ENCODE results near the gene JARID2.

The JARID2 gene
- 91.8 to 101 reads per million in 2 donors for total RNA-seq

GRCh38 chr6:15245361-15246216 lies at the start of gene JARID2:
Gene JARID2, plus strand, starts transcription at chr6:15246069. Its CDS starts 471 bp downstream, at chr6:15246540.
- DNase-seq, result peak; percentile 71

- DNase-seq, result no peak
Observed at GRCh38 chr6:15200087-15200486, 45.8 kb upstream of the JARID2 start.

- no peak for DNase-seq
Observed at GRCh38 chr6:15205321-15205720, 40.5 kb upstream of the JARID2 start.

GRCh38 chr6:15206887-15207286 lies 39.0 kb upstream of the JARID2 start:
- no peak for DNase-seq

- no peak for DNase-seq
Observed at GRCh38 chr6:15207923-15208322, 37.9 kb upstream of the JARID2 start.

- no peak for DNase-seq
Observed at GRCh38 chr6:15213838-15214400, 31.9 kb upstream of the JARID2 start.

GRCh38 chr6:15218401-15218800 lies 27.5 kb upstream of the JARID2 start:
- no peak for DNase-seq

GRCh38 chr6:15220062-15220461 lies 25.8 kb upstream of the JARID2 start:
- no peak for DNase-seq

- no peak for DNase-seq
Observed at GRCh38 chr6:15227827-15228318, 18.0 kb upstream of the JARID2 start.

GRCh38 chr6:15230827-15231226 lies 15.0 kb upstream of the JARID2 start:
- no peak for DNase-seq

- no peak for DNase-seq
Observed at GRCh38 chr6:15232836-15233510, 12.9 kb upstream of the JARID2 start.

- DNase-seq, result no peak
Observed at GRCh38 chr6:15234068-15234758, 11.7 kb upstream of the JARID2 start.

- DNase-seq, result no peak
Observed at GRCh38 chr6:15239616-15240364, 6.1 kb upstream of the JARID2 start.

- DNase-seq, result no peak
Observed at GRCh38 chr6:15242503-15242902, 3.4 kb upstream of the JARID2 start.

GRCh38 chr6:15242937-15243614 lies 2.8 kb upstream of the JARID2 start:
- DNase-seq, result no peak

- no peak for DNase-seq
Observed at GRCh38 chr6:15243910-15244619, 1.8 kb upstream of the JARID2 start.

- peak; percentile 73 for DNase-seq
Observed at GRCh38 chr6:15244620-15245360, 1.1 kb upstream of the JARID2 start.

- DNase-seq, result no peak
Observed at GRCh38 chr6:15246217-15246665, 372 bp downstream of the JARID2 start.

GRCh38 chr6:15246666-15247499 lies 1.0 kb downstream of the JARID2 start:
- DNase-seq, result no peak
